ENCODE results near the gene HRH3.

DNA sequence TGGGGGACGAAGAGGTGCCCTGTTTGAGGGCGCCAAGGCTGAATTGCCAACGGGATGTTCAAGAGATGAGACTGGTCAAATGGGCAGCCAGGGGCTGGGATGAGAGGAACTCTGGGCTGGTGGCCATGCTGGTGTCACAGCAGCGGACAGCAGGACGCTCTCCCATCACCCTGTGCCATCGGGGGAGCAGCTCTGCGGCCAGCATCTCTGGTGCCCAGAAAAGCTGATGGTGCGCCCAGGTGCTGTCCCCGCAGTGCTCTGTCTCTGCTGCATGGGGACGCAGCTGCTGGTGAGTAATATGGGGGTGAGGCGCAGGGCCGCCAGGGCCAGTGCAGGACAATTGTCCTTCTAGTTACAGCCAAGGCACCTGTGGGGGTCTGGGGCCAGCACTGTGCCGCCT, 4.9 kb upstream of the HRH3 start:
- TF ChIP-seq CTCF (IDR thresholded peaks at IDR 0.05) (no peak), EZH2phosphoT487 (IDR thresholded peaks at IDR 0.05) (no peak)
